ENCODE data around the gene PCBP2. TPM values are rescaled to one million over a fixed set of nuclear protein-coding genes. Genes with fewer than 3 reads are reported as not detected.

The PCBP2 gene
- total RNA-seq, 1 donor from 2014 or later, result 157 TPM

DNA sequence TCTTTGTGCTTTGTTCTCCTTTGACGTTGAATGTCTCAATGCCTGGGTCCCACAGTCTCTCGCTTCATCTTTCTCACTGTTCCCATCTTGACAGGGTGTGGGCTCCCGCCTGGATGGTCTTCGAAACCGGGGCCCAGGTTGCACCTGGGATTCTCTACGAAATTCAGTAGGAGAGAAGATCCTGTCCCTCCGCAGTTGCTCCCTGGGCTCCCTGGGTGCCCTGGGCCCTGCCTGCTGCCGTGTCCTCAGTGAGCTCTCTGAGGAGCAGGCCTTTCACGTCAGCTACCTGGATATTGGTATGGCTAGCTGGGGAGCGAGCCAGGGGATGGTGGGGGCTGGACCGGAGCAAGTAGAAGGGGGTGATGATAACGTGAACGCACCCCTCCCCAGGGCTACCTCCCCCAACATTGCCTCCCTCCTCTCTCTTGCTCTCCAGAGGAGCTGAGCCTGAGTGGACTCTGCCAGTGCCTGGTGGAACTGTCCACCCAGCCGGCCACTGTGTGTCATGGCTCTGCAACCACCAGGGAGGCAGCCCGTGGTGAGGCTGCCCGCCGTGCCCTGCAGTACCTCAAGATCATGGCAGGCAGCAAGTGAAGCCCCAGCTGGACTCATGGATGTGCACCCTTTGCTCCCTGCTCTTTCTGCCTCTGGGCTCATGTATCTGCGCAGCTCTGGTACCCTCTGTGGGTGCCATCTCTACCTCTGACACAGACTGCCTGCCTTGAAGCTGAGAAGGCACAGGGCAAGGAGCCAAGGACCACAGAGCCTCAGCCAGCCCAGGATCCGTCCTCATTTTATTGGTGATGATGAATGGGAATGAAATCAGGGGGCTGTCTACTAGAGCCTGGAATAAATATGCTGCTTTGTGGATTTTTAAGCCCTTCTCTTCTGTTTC lies 53.9 kb downstream of the PCBP2 start:
- DNase-seq (ENCODE audit: low spot score in 2 of 2), result no peak

GRCh38 chr12:53506450-53506785 lies 54.5 kb downstream of the PCBP2 start:
- FAIRE-seq (no peak), DNase-seq (ENCODE audit: low spot score in 2 of 2) (no peak)

More for the DNA sequence above, 53.9 kb downstream of the PCBP2 start:
- FAIRE-seq, result no peak

- FAIRE-seq (no peak), DNase-seq (ENCODE audit: low spot score in 2 of 2) (no peak)
These were observed 55.1 kb downstream of the PCBP2 start, which contains the start of gene NPFF for GRCh38 chr12:53506881-53507602. TSS of gene NPFF (minus strand) at chr12:53507484. CDS start at chr12:53507474, 10 bp downstream.

GRCh38 chr12:53507603-53507885 lies 55.6 kb downstream of the PCBP2 start:
- FAIRE-seq (no peak), DNase-seq (ENCODE audit: low spot score in 2 of 2) (no peak)

DNA sequence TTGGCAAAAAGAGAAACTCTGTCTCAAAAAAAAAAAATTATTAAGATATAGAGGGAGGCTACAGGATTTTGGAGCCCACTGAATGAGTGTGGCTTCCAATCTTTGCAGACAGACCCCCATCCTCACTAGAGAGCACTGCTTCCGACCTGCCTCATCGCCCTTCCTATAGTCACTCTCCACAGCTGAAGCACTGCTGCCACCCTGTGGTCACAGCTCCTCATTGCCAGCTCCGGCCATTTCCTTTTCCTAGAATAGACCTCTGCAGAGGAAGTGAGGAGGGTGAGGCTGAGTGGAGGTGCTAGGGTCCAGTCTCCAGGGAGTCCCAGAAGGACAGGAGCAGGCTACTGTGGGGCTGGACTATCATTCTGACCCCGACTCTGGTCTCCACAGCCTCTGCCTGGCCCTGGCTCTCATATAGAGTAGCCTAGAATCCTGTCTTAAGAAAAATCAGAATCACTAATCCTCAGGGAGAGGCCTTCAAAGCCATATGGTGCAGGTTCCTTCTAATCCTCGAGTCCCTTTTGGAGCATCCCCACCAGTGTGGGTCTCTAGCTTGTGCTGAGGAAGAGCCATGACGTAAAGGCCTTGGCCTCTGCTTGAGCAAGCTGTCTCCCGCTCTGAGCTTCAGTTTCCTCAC lies 56.8 kb downstream of the PCBP2 start:
- DNase-seq (ENCODE audit: low spot score in 2 of 2), result peak; percentile 50 to 76
- no peak for FAIRE-seq

- no peak for DNase-seq (ENCODE audit: low spot score in 2 of 2)
- no peak for FAIRE-seq
These were observed 58.4 kb downstream of the PCBP2 start for GRCh38 chr12:53510181-53510812.

DNA sequence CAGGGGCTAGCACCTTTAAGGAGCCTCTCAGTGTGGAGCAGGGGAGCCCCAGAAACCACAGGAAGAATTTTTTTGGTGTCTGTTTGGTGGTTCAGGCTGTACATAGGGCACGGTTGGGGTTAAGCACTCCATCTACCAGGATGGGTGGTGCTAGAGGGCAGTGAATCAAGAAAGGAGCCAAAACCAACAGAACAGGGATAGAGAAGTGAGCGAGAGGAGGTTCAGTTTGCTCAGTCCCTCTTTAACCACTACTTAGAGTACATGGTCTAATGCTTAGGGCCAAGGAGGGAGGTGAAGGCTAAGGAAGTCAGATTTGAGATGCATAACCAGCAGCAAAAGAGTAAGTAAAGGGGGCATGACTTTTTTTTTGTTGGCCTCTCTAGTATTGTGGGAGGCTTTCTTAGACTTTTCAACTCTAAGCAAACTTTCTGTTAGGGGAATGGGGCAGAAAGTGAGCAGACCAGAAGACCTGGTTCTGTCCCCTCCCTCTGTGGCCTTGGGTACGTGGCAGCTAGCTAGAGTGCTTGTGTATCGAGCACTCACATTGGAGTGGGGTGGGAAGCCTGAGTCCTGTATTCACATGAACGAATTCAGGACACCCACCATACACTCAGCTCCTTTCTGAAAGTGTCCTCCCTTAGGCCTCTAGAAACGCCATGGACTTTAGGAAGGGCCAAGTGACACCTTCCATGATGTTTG lies 62.0 kb downstream of the PCBP2 start:
- FAIRE-seq, result no peak

GRCh38 chr12:53514628-53515290 lies 62.9 kb downstream of the PCBP2 start:
- FAIRE-seq (no peak), DNase-seq (ENCODE audit: low spot score in 2 of 2) (no peak)

More for the DNA sequence above, 62.0 kb downstream of the PCBP2 start:
- no peak for DNase-seq (ENCODE audit: low spot score in 2 of 2)

GRCh38 chr12:53515291-53515680 lies 63.4 kb downstream of the PCBP2 start:
- FAIRE-seq, result no peak
- DNase-seq (ENCODE audit: low spot score in 2 of 2), result no peak

- FAIRE-seq, result no peak
- DNase-seq (ENCODE audit: low spot score in 2 of 2), result no peak
These were observed 65.0 kb downstream of the PCBP2 start for GRCh38 chr12:53516758-53517455.

- no peak for FAIRE-seq
- no peak for DNase-seq (ENCODE audit: low spot score in 2 of 2)
These were observed 66.5 kb downstream of the PCBP2 start for GRCh38 chr12:53518381-53518780.

DNA sequence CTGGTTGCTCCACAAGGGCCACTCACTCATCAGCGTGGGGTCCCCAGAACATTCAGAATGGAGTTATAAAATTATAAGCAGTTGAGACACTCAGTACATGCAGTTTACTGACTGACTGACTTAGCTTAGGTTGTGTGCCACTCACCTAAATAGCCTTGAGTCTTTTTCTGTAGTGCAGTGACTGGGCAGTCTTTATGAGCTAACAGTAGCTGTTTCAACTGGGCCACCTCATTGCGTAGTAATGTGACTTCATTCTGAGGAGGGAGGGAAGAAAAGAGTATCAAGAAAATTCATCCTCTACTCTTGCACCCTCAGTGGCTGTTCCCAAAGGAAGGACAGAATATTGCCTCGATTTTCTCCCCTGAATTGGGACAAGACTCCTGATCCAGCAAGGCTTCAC lies 71.2 kb downstream of the PCBP2 start:
- DNase-seq (ENCODE audit: low spot score in 2 of 2), result no peak
- FAIRE-seq, result no peak

- FAIRE-seq (no peak), DNase-seq (ENCODE audit: low spot score in 2 of 2) (no peak)
These were observed 72.6 kb downstream of the PCBP2 start for GRCh38 chr12:53524476-53524875.

DNA sequence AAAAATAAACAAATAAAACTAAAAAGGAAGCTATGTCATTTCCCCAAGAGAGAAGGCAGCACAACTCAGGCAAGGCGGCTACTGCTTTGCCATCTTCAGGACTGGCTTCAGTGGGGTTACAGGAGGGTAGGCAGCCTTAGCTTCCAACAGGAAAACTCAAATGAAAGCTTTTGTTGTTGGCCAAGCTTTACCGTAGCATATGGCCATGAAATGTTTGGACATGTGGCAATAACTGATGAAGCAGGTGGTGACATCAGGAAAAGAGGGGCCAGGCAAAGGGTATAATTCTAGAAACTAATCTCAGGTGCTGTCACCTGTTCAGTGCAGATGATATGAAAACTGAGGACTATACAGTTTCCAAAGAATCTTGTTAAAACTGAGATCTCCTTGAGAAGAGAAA lies 78.2 kb downstream of the PCBP2 start:
- DNase-seq (ENCODE audit: low spot score in 2 of 2) (no peak), FAIRE-seq (no peak)

Small RNAs within 50 kb of the gene (small RNA-seq; reads per million reads assigned to genes)
- gene AC023509.3, result not detected

Other genes with a start within 250 kb of the PCBP2 start
- not detected for gene ITGB7, start 244.9 kb upstream of the PCBP2 start, total RNA-seq
- 1.6 TPM for gene RARG, start 219.9 kb upstream of the PCBP2 start, total RNA-seq
- gene ESPL1, start 183.8 kb upstream of the PCBP2 start, total RNA-seq, result 1.2 TPM
- 538 TPM for gene PFDN5, start 156.6 kb upstream of the PCBP2 start, total RNA-seq
- 45.7 TPM for gene MYG1, start 152.4 kb upstream of the PCBP2 start, total RNA-seq
- 34.2 TPM for gene AAAS, start 130.5 kb upstream of the PCBP2 start, total RNA-seq
- under 0.01 TPM for gene SP7, start 115.7 kb upstream of the PCBP2 start, total RNA-seq
- gene SP1, start 71.9 kb upstream of the PCBP2 start, total RNA-seq, result 8.2 TPM
- gene AMHR2, start 28.2 kb upstream of the PCBP2 start, total RNA-seq, result not detected
- gene PRR13, start 10.4 kb upstream of the PCBP2 start, total RNA-seq, result 4.9 TPM
- 34.6 TPM for gene MAP3K12, start 47.4 kb downstream of the PCBP2 start, total RNA-seq
- gene TARBP2, start 49.2 kb downstream of the PCBP2 start, total RNA-seq, result 26.9 TPM
- gene NPFF, start 55.4 kb downstream of the PCBP2 start, total RNA-seq, result not detected
- 4.1 TPM for gene ATF7, start 174.3 kb downstream of the PCBP2 start, total RNA-seq
- 73.0 TPM for gene ATP5MC2, start 224.0 kb downstream of the PCBP2 start, total RNA-seq